Measurements from ENCODE around the gene SLC35G2.

DNA sequence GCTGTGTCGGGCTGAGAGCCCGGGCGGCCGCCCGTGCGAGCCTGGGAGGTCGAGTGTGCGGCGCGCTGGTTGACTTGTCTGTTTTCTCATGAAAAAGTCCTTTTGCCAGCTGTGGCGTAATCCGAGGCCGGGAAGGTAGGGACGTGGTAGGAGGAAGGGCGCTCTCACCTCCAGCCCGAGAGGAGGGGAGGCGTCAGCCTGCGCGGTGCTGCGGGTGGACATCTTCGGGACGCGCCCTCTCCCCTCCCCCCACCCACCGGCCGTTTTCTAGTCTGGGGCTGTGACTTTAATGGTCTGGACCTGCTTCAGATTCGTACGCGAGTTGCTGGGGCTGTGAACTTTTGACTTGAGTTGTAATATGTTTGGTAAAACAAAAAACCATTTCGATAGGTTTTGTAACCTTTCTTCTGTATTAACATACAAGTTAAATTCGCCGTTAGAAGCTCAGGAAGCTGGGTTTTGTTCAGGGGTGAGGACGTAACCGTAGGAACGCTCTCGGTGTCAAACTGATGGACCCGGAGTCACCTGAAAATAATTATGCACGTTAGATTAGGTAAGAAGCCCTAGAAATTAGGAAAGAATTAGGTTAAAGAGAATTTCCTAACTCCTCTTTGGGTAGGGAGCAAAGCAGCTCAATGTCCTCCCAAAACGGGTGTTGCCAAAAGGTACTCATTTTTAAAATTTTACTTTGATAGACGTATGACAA, 43.8 kb downstream of the SLC35G2 start:
- TF ChIP-seq POLR2A (IDR thresholded peaks at IDR 0.05) = no peak
- TF ChIP-seq, protein P1, sequence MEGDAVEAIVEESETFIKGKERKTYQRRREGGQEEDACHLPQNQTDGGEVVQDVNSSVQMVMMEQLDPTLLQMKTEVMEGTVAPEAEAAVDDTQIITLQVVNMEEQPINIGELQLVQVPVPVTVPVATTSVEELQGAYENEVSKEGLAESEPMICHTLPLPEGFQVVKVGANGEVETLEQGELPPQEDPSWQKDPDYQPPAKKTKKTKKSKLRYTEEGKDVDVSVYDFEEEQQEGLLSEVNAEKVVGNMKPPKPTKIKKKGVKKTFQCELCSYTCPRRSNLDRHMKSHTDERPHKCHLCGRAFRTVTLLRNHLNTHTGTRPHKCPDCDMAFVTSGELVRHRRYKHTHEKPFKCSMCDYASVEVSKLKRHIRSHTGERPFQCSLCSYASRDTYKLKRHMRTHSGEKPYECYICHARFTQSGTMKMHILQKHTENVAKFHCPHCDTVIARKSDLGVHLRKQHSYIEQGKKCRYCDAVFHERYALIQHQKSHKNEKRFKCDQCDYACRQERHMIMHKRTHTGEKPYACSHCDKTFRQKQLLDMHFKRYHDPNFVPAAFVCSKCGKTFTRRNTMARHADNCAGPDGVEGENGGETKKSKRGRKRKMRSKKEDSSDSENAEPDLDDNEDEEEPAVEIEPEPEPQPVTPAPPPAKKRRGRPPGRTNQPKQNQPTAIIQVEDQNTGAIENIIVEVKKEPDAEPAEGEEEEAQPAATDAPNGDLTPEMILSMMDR (IDR thresholded peaks at IDR 0.05) = no peak

Measured in Peyer's patch (tissue), 4 donors.